H1 (cell line): ENCODE measurements around the gene PLPPR3. TPM values are rescaled to one million over a fixed set of nuclear protein-coding genes. Genes with fewer than 3 reads are reported as not detected.

ENCODE experiments used
- CTCF ChIA-PET: fragments of 300-600 bp; sonication (Branson Sonifier 250); formaldehyde crosslinking; loops from one replicate; lab custom pipeline; 2021; ENCODE audit not compliant: partially characterized antibody; lab: Charles Lee
- POLR2A ChIA-PET: fragments of 300-600 bp; sonication (Branson Sonifier 250); formaldehyde crosslinking; loops from one replicate; lab custom pipeline; 2021; ENCODE audit warnings: inconsistent platforms; ENCODE audit not compliant: partially characterized antibody; lab: Charles Lee
- DNase-seq, 2 experiments: peaks; one replicate each; pipeline versions ENCODE4 v3.0.0 to v3.0.0-alpha.2; 2010 to 2022; ENCODE audit warnings: low spot score in 2 of 2, low read depth in 1 of 2, mixed read lengths in 1 of 2
- FAIRE-seq: peaks from 2 replicates; lab custom pipeline; 2011; peaks lifted over from hg19 to GRCh38; lab: Jason Lieb, UNC
- H2AFZ ChIP-seq: 2 replicates; pipeline ENCODE4 v1.8.1; 2012; ENCODE audit warnings: low read length, inconsistent platforms
- H2AK5ac ChIP-seq: 2 replicates; pipeline ENCODE4 v1.6.1; 2013; ENCODE audit warnings: low read depth, low read length
- H2BK120ac ChIP-seq: replicated peaks from 2 replicates; pipeline ENCODE3; 2013; ENCODE audit warnings: low read depth, low read length, inconsistent platforms
- H2BK12ac ChIP-seq: 2 replicates; pipeline ENCODE4 v1.6.1; 2013; ENCODE audit warnings: low read depth, low read length
- H2BK15ac ChIP-seq: 2 replicates; pipeline ENCODE4 v1.6.1; 2013; ENCODE audit warnings: low read length
- H2BK20ac ChIP-seq: 2 replicates; pipeline ENCODE4 v1.6.1; 2013; ENCODE audit warnings: low read length
- H2BK5ac ChIP-seq: 2 replicates; pipeline ENCODE4 v1.6.1; 2013; ENCODE audit warnings: low read depth, low read length
- H3K14ac ChIP-seq: 2 replicates; pipeline ENCODE4 v1.6.1; 2013; ENCODE audit warnings: inconsistent platforms; ENCODE audit not compliant: insufficient read length
- H3K18ac ChIP-seq: 2 replicates; pipeline ENCODE4 v1.6.1; 2013; ENCODE audit warnings: low read length; ENCODE audit errors: extremely low read depth
- H3K23ac ChIP-seq: 2 replicates; pipeline ENCODE4 v1.6.1; 2013; ENCODE audit warnings: inconsistent platforms; ENCODE audit not compliant: insufficient read length
- H3K23me2 ChIP-seq: 2 replicates; pipeline ENCODE4 v1.6.1; 2013; ENCODE audit warnings: low read depth, low read length
- H3K27ac ChIP-seq: 2 replicates; pipeline ENCODE4 v1.6.1; 2011; ENCODE audit warnings: low read depth, low read length, inconsistent platforms
- H3K27me3 ChIP-seq, 4 experiments: replicated peaks in 1 of 4; 1 replicate in 1 of 4; 2 replicates in 3 of 4; pipeline versions ENCODE4 v1.6.1 to v1.8.1; 2011 to 2013; ENCODE audit warnings: low read length in 3 of 4, mild to moderate bottlenecking in 3 of 4, inconsistent platforms in 2 of 4, mixed read lengths in 2 of 4, moderate library complexity in 1 of 4; ENCODE audit not compliant: control insufficient read depth in 3 of 4, insufficient read depth in 3 of 4; ENCODE audit errors: extremely low read depth in 1 of 4
- H3K36me3 ChIP-seq, 4 experiments: 2 replicates each; pipeline versions ENCODE4 v1.6.1 to v1.8.1; 2011 to 2013; ENCODE audit warnings: mild to moderate bottlenecking in 4 of 4, low read length in 3 of 4, moderate library complexity in 2 of 4, control low read depth in 1 of 4, inconsistent platforms in 1 of 4; ENCODE audit not compliant: insufficient read depth in 4 of 4, control insufficient read depth in 2 of 4
- H3K4ac ChIP-seq: replicated peaks from 2 replicates; pipeline ENCODE3; 2013; ENCODE audit warnings: low read length, low read depth, mixed read lengths, inconsistent platforms; ENCODE audit not compliant: insufficient read length
- H3K4me1 ChIP-seq, 4 experiments: replicated peaks in 1 of 4; 1 replicate in 1 of 4; 2 replicates in 3 of 4; pipeline versions ENCODE4 v1.6.1 to v1.8.1; 2011 to 2013; ENCODE audit warnings: low read length in 3 of 4, inconsistent platforms in 2 of 4, mixed read lengths in 1 of 4; ENCODE audit not compliant: insufficient read depth in 4 of 4, control insufficient read depth in 3 of 4
- H3K4me2 ChIP-seq, 2 experiments: 2 replicates each; pipeline versions ENCODE4 v1.6.1 to v1.8.1; 2011 to 2013; ENCODE audit warnings: low read depth in 2 of 2, low read length in 2 of 2, control low read depth in 1 of 2, inconsistent platforms in 1 of 2, mild to moderate bottlenecking in 1 of 2; ENCODE audit not compliant: insufficient read depth in 1 of 2
- H3K4me3 ChIP-seq, 4 experiments: fragments of 200-600, 300-600 bp in 1 of 4; sonication (generic), shearing (Covaris generic), sonication (Bioruptor Twin) in 1 of 4; 2 replicates each; pipeline versions ENCODE4 v1.5.1 to v1.8.1; 2011 to 2016; ENCODE audit warnings: low read length in 4 of 4, low read depth in 3 of 4, control low read depth in 2 of 4, inconsistent platforms in 2 of 4, mild to moderate bottlenecking in 2 of 4, mixed read lengths in 1 of 4, moderate library complexity in 1 of 4; ENCODE audit not compliant: insufficient read depth in 2 of 4; ENCODE audit errors: extremely low read depth in 1 of 4
- H3K56ac ChIP-seq: replicated peaks from 2 replicates; pipeline ENCODE3; 2013; ENCODE audit warnings: low read depth, mild to moderate bottlenecking, mixed read lengths, low read length, inconsistent platforms; ENCODE audit not compliant: insufficient read length
- H3K79me1 ChIP-seq: 2 replicates; pipeline ENCODE4 v1.6.1; 2013; ENCODE audit warnings: low read depth, low read length, control low read depth
- H3K79me2 ChIP-seq, 2 experiments: 2 replicates each; pipeline versions ENCODE4 v1.6.1 to v1.8.1; 2012 to 2013; ENCODE audit warnings: low read length in 2 of 2, mild to moderate bottlenecking in 2 of 2, inconsistent platforms in 1 of 2; ENCODE audit not compliant: insufficient read depth in 2 of 2, control insufficient read depth in 1 of 2
- H3K9ac ChIP-seq, 4 experiments: replicated peaks in 1 of 4; 1 replicate in 1 of 4; 2 replicates in 3 of 4; pipeline versions ENCODE4 v1.6.1 to v1.8.1; 2011 to 2013; ENCODE audit warnings: low read depth in 3 of 4, low read length in 3 of 4, control low read depth in 2 of 4, mild to moderate bottlenecking in 2 of 4, moderate library complexity in 2 of 4, inconsistent platforms in 1 of 4; ENCODE audit errors: extremely low read depth in 1 of 4
- H3K9me3 ChIP-seq, 2 experiments: 2 replicates each; pipeline versions ENCODE4 v1.6.1 to v1.8.1; 2012 to 2013; ENCODE audit warnings: mild to moderate bottlenecking in 2 of 2, moderate library complexity in 2 of 2, control low read depth in 1 of 2, inconsistent platforms in 1 of 2, low read depth in 1 of 2, low read length in 1 of 2, mixed read lengths in 1 of 2; ENCODE audit not compliant: insufficient read depth in 2 of 2
- H4K20me1 ChIP-seq, 2 experiments: replicated peaks in 1 of 2; 2 replicates each; pipeline versions ENCODE3 to v1.8.1; 2011 to 2013; ENCODE audit warnings: inconsistent platforms in 2 of 2, low read length in 2 of 2, mild to moderate bottlenecking in 1 of 2; ENCODE audit not compliant: insufficient read depth in 2 of 2, control insufficient read depth in 1 of 2
- H4K5ac ChIP-seq: 2 replicates; pipeline ENCODE4 v1.6.1; 2013; ENCODE audit warnings: low read length, low read depth, mixed read lengths, inconsistent platforms; ENCODE audit not compliant: insufficient read length
- H4K8ac ChIP-seq: 2 replicates; pipeline ENCODE4 v1.8.0; 2013; ENCODE audit warnings: mild to moderate bottlenecking, moderate library complexity, low read length, inconsistent platforms; ENCODE audit not compliant: insufficient read depth; ENCODE audit errors: extremely low read depth
- H4K91ac ChIP-seq: replicated peaks from 2 replicates; pipeline ENCODE3; 2013; ENCODE audit warnings: low read length, mixed read lengths, inconsistent platforms; ENCODE audit not compliant: insufficient read length
- CBX8 ChIP-seq: fragments of 300-800, 300-1000 bp; sonication (generic); IDR thresholded peaks from 2 replicates; pipeline ENCODE4 v1.7.1; 2016; ENCODE audit warnings: low read depth, low read length, borderline replicate concordance
- GABPA ChIP-seq: IDR thresholded peaks from 2 replicates; pipeline ENCODE4 v1.6.1; 2011; ENCODE audit warnings: mild to moderate bottlenecking, low read length, moderate library complexity, borderline replicate concordance; ENCODE audit not compliant: insufficient read depth
- SP1 ChIP-seq: IDR thresholded peaks from 2 replicates; pipeline ENCODE4 v1.6.1; 2011; ENCODE audit warnings: low read depth, low read length
- TBP ChIP-seq: IDR thresholded peaks from 2 replicates; pipeline ENCODE4 v1.6.1; 2011; ENCODE audit warnings: low read depth, low read length, improper control_type of control experiment
- WGBS, 2 experiments: shearing (Covaris generic) in 1 of 2; methylation state at CpG; one replicate each; pipeline versions ENCODE4 v1.1.6 to v1.1.7; 2013 to 2015; ENCODE audit warnings: low lambda C conversion rate in 2 of 2, mixed read lengths in 2 of 2, inconsistent platforms in 1 of 2, low coverage in 1 of 2, missing lambda C conversion rate in 1 of 2; ENCODE audit not compliant: insufficient replicate concordance in 2 of 2, insufficient coverage in 1 of 2, insufficient read length in 1 of 2; ENCODE audit errors: extremely low coverage in 1 of 2, missing lambda C conversion rate in 1 of 2; 5-methylcytosine and 5-hydroxymethylcytosine counted together
- polyA plus RNA-seq, 7 experiments: library from polyadenylated mRNA; depleted of rRNA in 3 of 7; stranded (reverse) in 5 of 7; unstranded in 2 of 7; fragments of >200 nt in 5 of 7; fragments of 200-250 nt in 2 of 7; gene quantifications; 1 replicate in 5 of 7; 2 replicates in 1 of 7; 4 replicates in 1 of 7; pipeline versions ENCODE4 v1.2.1 to v1.2.3, GENCODE V29; 2011 to 2013; ENCODE audit warnings: missing spikeins in 2 of 7, mixed read lengths in 2 of 7
- total RNA-seq: library from RNA; stranded (reverse); fragmentation: NEBNext Ultra II Directional; extraction: Animal tissue kit (Norgen Biotek cat#: 25700); gene quantifications from 2 replicates; pipeline ENCODE4 v1.2.1, GENCODE V29; 2021
- TF ChIP-seq, protein P1 (sequence below): IDR thresholded peaks from 2 replicates; pipeline ENCODE4 v1.6.1; 2012; ENCODE audit warnings: low read length, inconsistent platforms

PLPPR3 gene
- total and polyA plus RNA-seq, 2 of the 8 experiments (the other 6 are each of a cell fraction or from before 2014, with no cell fraction given): 71.7 to 76.4 TPM

DNA sequence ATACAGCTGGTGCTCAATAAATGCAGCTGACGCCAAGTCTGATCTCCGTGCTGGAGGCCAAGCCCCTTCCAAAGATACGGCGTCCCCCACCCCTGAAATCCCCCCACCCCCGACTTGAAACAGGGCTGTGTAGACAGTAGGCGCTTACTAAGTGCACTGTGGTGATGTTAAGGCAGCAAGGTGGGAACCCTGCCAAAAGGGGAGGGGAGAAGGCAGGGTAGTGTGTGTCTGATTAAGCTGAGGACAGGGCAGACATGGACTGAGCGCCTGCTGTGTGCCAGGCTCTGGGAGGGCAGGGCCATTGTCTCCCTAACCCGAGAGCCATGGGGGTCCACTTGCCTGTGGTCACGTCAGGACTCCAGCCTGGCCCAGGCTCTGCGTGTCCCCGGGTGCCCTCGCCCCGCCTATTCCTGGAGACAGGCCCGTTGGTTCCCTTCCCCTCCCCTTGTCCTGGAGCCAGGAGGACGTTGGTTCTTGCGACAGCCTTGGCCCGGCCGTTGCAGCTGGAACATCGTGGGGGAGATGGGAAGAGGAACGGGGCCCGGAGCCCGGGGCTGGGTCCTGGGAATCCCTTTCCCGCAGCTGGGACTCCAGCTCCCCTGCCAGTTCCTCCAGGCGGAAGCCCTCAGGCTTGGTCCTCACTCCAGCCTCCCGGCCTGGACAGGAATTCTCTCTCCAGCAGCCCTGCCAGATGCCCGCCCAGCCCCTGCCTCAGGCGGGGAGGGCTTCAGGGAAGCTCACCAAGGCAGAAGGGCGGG lies 28.6 kb upstream of the PLPPR3 start:
- CTCF ChIA-PET: interaction anchor here (0.7 to 1.9 kb wide), 6 partner anchors 8 to 113 kb away, joined by 3 to 8 read pairs (median 4); no protein-coding TSS in a partner anchor

More for the DNA sequence above, 28.6 kb upstream of the PLPPR3 start:
- H3K79me2 ChIP-seq: no peaks in the 10 kb centered on the region
- H3K4ac ChIP-seq: no peak overlapping the region
- H3K27ac ChIP-seq: no peak overlapping the region
- no peaks in the 10 kb centered on the region for H3K9me3 ChIP-seq
- H3K56ac ChIP-seq: no peak overlapping the region
- TF ChIP-seq GABPA (0 out of 2 replicates have a peak, but pooled peaks have one; percentile 70), CBX8 (no peak), SP1 (no peak), TBP (peak; percentile 43; the same call in 1 of the 2 replicates)
- TF ChIP-seq, protein P1, sequence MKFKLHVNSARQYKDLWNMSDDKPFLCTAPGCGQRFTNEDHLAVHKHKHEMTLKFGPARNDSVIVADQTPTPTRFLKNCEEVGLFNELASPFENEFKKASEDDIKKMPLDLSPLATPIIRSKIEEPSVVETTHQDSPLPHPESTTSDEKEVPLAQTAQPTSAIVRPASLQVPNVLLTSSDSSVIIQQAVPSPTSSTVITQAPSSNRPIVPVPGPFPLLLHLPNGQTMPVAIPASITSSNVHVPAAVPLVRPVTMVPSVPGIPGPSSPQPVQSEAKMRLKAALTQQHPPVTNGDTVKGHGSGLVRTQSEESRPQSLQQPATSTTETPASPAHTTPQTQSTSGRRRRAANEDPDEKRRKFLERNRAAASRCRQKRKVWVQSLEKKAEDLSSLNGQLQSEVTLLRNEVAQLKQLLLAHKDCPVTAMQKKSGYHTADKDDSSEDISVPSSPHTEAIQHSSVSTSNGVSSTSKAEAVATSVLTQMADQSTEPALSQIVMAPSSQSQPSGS: no peak
- H2BK12ac ChIP-seq: no peak overlapping the region
- no peak overlapping the region for H4K91ac ChIP-seq
- no peak overlapping the region for H2AK5ac ChIP-seq
- no peak overlapping the region for H2BK120ac ChIP-seq
- no peak overlapping the region for H4K5ac ChIP-seq
- H2BK5ac ChIP-seq: 0 out of 2 replicates have a peak overlapping the region, but pooled peaks have one; percentile 18
- no peaks in the 10 kb centered on the region for H3K36me3 ChIP-seq
- H3K27me3 ChIP-seq: 0 out of 7 replicates have a peak, but pooled peaks cover 0 to 2% (median 0%) of the 10 kb centered on the region in 4 experiments
- no peak overlapping the region for H3K9ac ChIP-seq
- H3K79me1 ChIP-seq: no peaks in the 10 kb centered on the region
- 0 out of 2 replicates have a peak overlapping the region, but pooled peaks have one; percentile 46 for H2BK15ac ChIP-seq
- H2AFZ ChIP-seq: no peak overlapping the region
- H2BK20ac ChIP-seq: no peak overlapping the region
- H3K4me2 ChIP-seq: no peak overlapping the region
- no peak overlapping the region for H3K23ac ChIP-seq
- peak overlapping the region; percentile 45; the same call in 1 of the 2 replicates for H4K8ac ChIP-seq
- H3K18ac ChIP-seq: no peak overlapping the region
- no peaks in the 10 kb centered on the region for H3K23me2 ChIP-seq
- no peak overlapping the region for H3K4me3 ChIP-seq
- H4K20me1 ChIP-seq: no peaks in the 10 kb centered on the region
- no peak for DNase-seq
- no peak overlapping the region for H3K14ac ChIP-seq
- WGBS, 2 experiments: 74% methylated on average over 21 of the region's 28 CpGs; no CpG with 5 or more reads in 1 of the 2 experiments
- POLR2A ChIA-PET: interaction anchor here (0.6 to 2.9 kb wide), 8 partner anchors 7 to 54 kb away, joined by 3 to 9 read pairs (median 3); partner anchors contain the start of gene PTBP1
- no peak for FAIRE-seq
- H3K4me1 ChIP-seq: no peaks in the 10 kb centered on the region
